Measurements from ENCODE around the gene MAT2B.

Gene MAT2B

DNA sequence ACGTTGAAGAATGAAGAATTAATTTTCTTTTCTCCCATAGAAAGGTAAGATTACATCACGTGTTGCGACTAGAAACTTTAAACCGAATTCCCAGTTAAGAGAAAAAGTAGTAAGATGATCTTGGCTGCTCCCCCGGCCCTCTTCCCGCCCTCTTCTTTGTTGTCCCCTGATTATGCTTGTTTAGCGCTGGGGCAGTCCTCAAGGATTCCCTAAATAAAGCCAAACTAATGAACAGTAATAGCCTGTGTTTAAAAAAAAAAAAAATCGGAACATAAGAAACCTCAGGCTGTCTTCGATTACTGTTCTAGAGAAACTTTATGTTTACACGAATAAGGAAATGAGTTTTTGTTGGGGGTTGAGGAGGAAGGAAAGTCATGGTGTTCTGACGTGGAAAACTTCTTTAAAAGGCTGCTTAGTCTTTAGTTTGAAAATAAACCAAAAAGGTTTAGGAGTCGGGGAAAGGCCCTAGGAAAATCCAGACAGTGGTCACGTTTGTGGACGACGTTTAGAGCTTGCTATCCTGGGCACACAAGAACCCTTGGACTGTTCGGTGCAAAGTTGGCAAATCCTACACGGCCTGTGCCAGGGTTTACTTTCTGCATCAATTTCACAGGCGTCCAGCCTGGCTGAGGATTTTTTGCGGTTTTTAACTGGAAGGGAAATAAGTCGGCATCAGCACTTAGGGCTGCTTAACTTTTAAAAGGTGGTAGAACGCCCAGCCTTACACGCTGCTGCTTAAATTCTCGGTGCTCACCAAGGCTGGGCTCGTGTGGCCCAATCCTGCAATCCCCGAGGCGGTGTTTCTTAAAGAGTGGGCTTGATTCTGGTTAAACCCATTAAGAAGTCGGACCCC, 1.1 kb upstream of the MAT2B start:
- peak overlapping the region; percentile 93 for H3K27ac ChIP-seq (ENCODE audit: low read depth, low read length)
- H3K27me3 ChIP-seq (ENCODE audit: insufficient read depth, low read length): no peaks in the 10 kb centered on the region
- 2% methylated on average over 26 of the region's 27 CpGs for WGBS
- 0 out of 2 replicates have a peak, but pooled peaks cover 4% of the 10 kb centered on the region for H3K36me3 ChIP-seq (ENCODE audit: insufficient read depth, low read length)
- H3K4me3 ChIP-seq (ENCODE audit: low read length): peak overlapping the region; percentile 88
- H3K4me1 ChIP-seq (ENCODE audit: insufficient read depth, low read length): peaks cover 33% of the 10 kb centered on the region
- H3K9ac ChIP-seq (ENCODE audit: low read depth, low read length): peak overlapping the region; percentile 94
- H3K9me3 ChIP-seq (ENCODE audit: insufficient read depth, low read depth, low read length): no peaks in the 10 kb centered on the region

DNA sequence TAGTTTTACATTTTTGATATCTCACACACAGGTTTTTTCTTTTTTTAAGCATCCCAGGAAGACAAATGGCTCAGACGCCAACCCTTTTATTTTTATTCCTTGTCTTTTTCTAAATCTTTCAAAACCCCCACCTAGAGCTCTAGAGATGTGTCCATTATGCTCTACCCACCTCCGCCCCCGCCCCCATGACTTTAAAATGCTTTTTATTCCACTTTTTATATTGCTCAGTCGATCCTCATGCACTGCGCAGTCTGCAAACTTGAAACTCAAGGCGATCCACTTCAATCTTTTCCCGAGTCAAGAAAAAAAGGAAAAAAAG, 411 bp upstream of the MAT2B start:
- peaks cover 39% of the 10 kb centered on the region for H3K4me1 ChIP-seq (ENCODE audit: insufficient read depth, low read length)

DNA sequence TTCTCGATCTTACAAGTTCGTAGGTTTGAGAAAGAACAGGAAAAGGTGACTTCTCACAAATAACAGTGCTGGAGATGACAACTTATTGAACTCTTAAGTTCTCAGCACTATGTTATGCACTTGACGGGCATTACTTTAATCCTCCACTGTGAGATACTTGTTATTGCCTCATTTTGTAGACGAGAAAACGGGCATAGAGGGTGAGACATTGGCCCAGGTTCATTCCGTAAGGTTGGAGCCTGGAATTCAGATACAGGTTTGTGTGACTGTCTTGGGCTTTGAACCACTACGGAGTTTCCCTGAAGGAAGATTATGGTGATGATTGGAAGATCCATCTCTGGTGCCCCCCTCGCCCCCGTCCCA, 657 bp downstream of the MAT2B start:
- Histone ChIP-seq H3K9me3 (ENCODE audit: insufficient read depth, low read depth, low read length) (no peaks in the 10 kb centered on the region), H3K27me3 (ENCODE audit: insufficient read depth, low read length) (no peaks in the 10 kb centered on the region), H3K27ac (ENCODE audit: low read depth, low read length) (peak overlapping the region; percentile 93), H3K36me3 (ENCODE audit: insufficient read depth, low read length) (0 out of 2 replicates have a peak, but pooled peaks cover 4% of the 10 kb centered on the region), H3K4me1 (ENCODE audit: insufficient read depth, low read length) (peaks cover 41% of the 10 kb centered on the region), H3K4me3 (ENCODE audit: low read length) (peak overlapping the region; percentile 88), H3K9ac (ENCODE audit: low read depth, low read length) (peak overlapping the region; percentile 94)
- WGBS: 4% methylated on average over 9 of the region's 9 CpGs

More for the DNA sequence above, 411 bp upstream of the MAT2B start:
- Histone ChIP-seq H3K9me3 (ENCODE audit: insufficient read depth, low read depth, low read length) (no peaks in the 10 kb centered on the region), H3K27ac (ENCODE audit: low read depth, low read length) (peak overlapping the region; percentile 93), H3K9ac (ENCODE audit: low read depth, low read length) (peak overlapping the region; percentile 94), H3K4me3 (ENCODE audit: low read length) (peak overlapping the region; percentile 88), H3K36me3 (ENCODE audit: insufficient read depth, low read length) (0 out of 2 replicates have a peak, but pooled peaks cover 4% of the 10 kb centered on the region), H3K27me3 (ENCODE audit: insufficient read depth, low read length) (no peaks in the 10 kb centered on the region)
- 2% methylated on average over 7 of the region's 7 CpGs for WGBS

DNA sequence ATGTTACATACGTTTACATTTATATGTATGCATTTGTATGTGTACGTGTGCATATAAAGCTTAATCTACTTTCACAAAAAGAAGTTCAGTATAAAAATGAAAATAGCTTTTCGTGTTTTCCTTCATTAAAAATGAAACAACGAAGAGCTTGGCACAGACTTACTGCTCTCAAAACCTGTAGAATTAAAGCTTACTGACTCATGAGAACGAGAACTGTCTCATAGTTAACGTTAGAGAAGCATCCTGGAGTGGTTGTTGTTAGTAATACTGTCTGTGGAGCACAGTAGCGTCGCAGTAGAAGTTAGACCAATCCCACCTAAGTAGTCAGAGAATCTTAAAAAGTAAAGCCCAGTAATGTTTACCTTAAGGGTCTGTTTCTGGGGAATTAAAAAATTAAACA, 1.3 kb downstream of the MAT2B start:
- H3K27ac ChIP-seq (ENCODE audit: low read depth, low read length): no peak overlapping the region
- H3K9ac ChIP-seq (ENCODE audit: low read depth, low read length): peak overlapping the region; percentile 94
- peaks cover 6% of the 10 kb centered on the region for H3K36me3 ChIP-seq (ENCODE audit: insufficient read depth, low read length)
- H3K4me1 ChIP-seq (ENCODE audit: insufficient read depth, low read length): peaks cover 41% of the 10 kb centered on the region
- H3K27me3 ChIP-seq (ENCODE audit: insufficient read depth, low read length): no peaks in the 10 kb centered on the region
- 49% methylated on average over 6 of the region's 8 CpGs for WGBS
- peak overlapping the region; percentile 88 for H3K4me3 ChIP-seq (ENCODE audit: low read length)
- no peaks in the 10 kb centered on the region for H3K9me3 ChIP-seq (ENCODE audit: insufficient read depth, low read depth, low read length)

DNA sequence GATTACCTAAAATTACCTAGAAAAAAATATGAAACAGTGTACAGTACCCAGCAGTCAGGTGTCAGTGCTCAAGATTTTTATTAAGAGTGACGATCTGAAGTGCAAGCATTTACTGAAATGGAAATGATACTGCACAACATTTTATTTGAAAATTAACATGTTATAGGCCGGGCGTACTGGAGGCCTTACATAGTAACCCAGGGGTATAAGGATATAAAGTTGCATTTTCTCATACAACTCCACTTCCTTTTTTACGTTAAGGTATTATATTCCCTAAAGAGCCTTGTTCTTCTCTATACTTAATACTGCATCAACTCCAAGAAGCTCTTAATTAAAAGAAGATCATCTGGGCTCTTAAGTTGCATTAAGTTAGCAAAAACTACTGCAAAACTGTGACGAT, 3.3 kb downstream of the MAT2B start:
- peaks cover 30% of the 10 kb centered on the region for H3K4me1 ChIP-seq (ENCODE audit: insufficient read depth, low read length)
- H3K4me3 ChIP-seq (ENCODE audit: low read length): peak overlapping the region; percentile 17; the same call in 1 of the 2 replicates
- H3K9me3 ChIP-seq (ENCODE audit: insufficient read depth, low read depth, low read length): no peaks in the 10 kb centered on the region
- no peak overlapping the region for H3K9ac ChIP-seq (ENCODE audit: low read depth, low read length)
- H3K27me3 ChIP-seq (ENCODE audit: insufficient read depth, low read length): no peaks in the 10 kb centered on the region
- peaks cover 26% of the 10 kb centered on the region for H3K36me3 ChIP-seq (ENCODE audit: insufficient read depth, low read length)
- no peak overlapping the region for H3K27ac ChIP-seq (ENCODE audit: low read depth, low read length)
- 98% methylated on average over 3 of the region's 5 CpGs for WGBS

DNA sequence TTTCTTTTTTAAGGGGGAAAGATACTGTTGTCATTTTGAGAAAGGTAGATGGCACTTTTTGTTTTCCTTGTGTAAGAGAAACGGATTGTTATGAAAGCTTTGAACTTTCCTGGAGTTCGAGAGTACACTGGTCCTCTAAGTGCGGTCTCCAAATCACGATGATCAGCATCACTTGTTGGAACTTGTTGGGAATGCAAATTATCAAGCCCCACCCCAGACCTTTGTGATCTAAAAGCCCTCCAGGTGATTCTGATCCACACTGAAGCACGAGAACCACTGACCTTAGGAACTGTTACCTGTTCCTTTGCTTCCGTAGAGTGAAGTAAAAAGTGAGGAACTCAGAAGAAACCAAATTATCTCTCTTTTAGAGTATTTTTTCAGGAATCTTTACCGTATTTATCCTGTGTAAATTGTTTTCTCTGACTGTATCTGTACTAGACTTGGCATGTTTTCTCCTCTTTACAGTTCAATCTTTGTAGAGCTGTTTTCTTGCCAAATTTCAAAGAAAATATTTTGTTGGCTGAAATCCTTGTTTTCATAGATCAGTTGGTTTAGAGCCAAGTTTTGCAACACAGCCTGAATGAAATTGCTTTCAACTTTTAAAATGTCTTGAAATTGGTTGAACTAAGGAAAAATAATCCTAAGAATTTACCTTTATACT, 4.0 kb downstream of the MAT2B start:
- Histone ChIP-seq H3K4me3 (ENCODE audit: low read length) (peak overlapping the region; percentile 17; the same call in 1 of the 2 replicates), H3K9ac (ENCODE audit: low read depth, low read length) (no peak overlapping the region), H3K27me3 (ENCODE audit: insufficient read depth, low read length) (no peaks in the 10 kb centered on the region), H3K9me3 (ENCODE audit: insufficient read depth, low read depth, low read length) (no peaks in the 10 kb centered on the region), H3K4me1 (ENCODE audit: insufficient read depth, low read length) (peaks cover 30% of the 10 kb centered on the region), H3K27ac (ENCODE audit: low read depth, low read length) (no peak overlapping the region), H3K36me3 (ENCODE audit: insufficient read depth, low read length) (peaks cover 33% of the 10 kb centered on the region)
- WGBS: 69% methylated on average over 6 of the region's 7 CpGs

DNA sequence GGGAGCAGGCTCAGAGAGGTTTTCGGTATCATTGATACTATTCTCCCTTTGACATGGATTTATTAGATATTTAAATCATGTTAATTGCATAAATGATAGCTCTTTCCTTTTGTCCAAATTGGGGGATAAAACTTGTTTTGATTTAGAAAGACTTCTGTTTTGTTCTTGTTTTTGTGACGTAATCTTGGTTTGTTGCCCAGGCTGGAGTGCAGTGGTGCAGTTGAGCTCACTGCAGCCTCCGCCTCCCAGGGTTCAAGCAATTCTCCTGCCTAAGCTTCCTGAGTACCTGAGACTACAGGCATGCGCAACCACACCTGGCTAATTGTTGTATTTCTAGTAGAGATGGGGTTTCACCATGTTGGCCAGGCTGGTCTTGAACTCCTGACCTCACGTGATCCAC, 7.1 kb downstream of the MAT2B start:
- WGBS: 95% methylated on average over 4 of the region's 5 CpGs
- peaks cover 64% of the 10 kb centered on the region for H3K36me3 ChIP-seq (ENCODE audit: insufficient read depth, low read length)
- H3K4me3 ChIP-seq (ENCODE audit: low read length): no peak overlapping the region
- H3K4me1 ChIP-seq (ENCODE audit: insufficient read depth, low read length): peaks cover 20% of the 10 kb centered on the region
- no peak overlapping the region for H3K27ac ChIP-seq (ENCODE audit: low read depth, low read length)
- H3K9me3 ChIP-seq (ENCODE audit: insufficient read depth, low read depth, low read length): no peaks in the 10 kb centered on the region
- H3K27me3 ChIP-seq (ENCODE audit: insufficient read depth, low read length): no peaks in the 10 kb centered on the region
- no peak overlapping the region for H3K9ac ChIP-seq (ENCODE audit: low read depth, low read length)

DNA sequence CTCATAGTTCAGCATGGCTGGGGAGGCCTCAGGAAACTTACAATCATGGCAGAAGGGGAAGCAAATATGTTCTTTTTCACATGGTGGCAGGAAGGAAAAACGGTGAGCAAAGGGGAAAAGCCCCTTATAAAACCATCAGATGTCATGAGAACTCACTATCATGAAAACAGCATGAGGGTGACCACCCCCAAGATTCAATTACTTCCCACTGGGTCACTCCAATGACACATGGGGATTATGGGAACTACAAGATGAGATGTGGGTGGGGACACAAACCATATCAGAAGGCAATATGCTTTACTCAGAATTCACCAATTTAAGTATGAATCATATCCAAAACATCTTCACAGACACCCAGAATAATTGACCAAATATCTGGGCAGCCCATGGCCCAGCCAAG, 19.7 kb downstream of the MAT2B start:
- no CpG with 5 or more reads among the region's 1 CpG for WGBS
- Histone ChIP-seq H3K27me3 (ENCODE audit: insufficient read depth, low read length) (no peaks in the 10 kb centered on the region), H3K36me3 (ENCODE audit: insufficient read depth, low read length) (peaks cover 20% of the 10 kb centered on the region)

DNA sequence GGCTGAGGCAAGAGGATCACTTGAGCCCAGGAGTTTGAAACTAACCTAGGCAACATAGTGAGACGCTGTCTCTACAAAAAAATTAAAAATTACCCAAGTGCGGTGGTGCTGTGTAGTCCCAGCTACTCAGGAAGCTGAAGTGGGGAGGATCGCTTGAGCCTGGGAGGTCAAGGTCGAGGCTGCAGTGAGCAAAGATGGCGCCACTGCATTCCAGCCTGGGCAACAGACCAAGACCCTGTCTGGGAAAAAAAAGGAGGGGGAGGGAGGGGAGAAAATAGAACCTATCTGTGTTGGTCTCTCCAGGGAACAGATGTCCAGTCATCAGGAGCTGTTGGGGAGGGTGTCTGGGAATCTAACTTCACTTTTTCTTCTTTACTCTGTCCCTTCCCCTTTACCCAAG, 24.3 kb downstream of the MAT2B start:
- Histone ChIP-seq H3K9ac (ENCODE audit: low read depth, low read length) (no peak overlapping the region), H3K27ac (ENCODE audit: low read depth, low read length) (no peak overlapping the region), H3K4me3 (ENCODE audit: low read length) (no peak overlapping the region), H3K27me3 (ENCODE audit: insufficient read depth, low read length) (no peaks in the 10 kb centered on the region), H3K4me1 (ENCODE audit: insufficient read depth, low read length) (peaks cover 34% of the 10 kb centered on the region), H3K36me3 (ENCODE audit: insufficient read depth, low read length) (no peaks in the 10 kb centered on the region; the same call in 1 of the 2 replicates), H3K9me3 (ENCODE audit: insufficient read depth, low read depth, low read length) (no peaks in the 10 kb centered on the region)
- 94% methylated on average over 5 of the region's 5 CpGs for WGBS

More for the DNA sequence above, 19.7 kb downstream of the MAT2B start:
- no peak overlapping the region for H3K9ac ChIP-seq (ENCODE audit: low read depth, low read length)
- H3K4me1 ChIP-seq (ENCODE audit: insufficient read depth, low read length): no peaks in the 10 kb centered on the region
- H3K4me3 ChIP-seq (ENCODE audit: low read length): no peak overlapping the region
- no peak overlapping the region for H3K27ac ChIP-seq (ENCODE audit: low read depth, low read length)
- no peaks in the 10 kb centered on the region for H3K9me3 ChIP-seq (ENCODE audit: insufficient read depth, low read depth, low read length)

DNA sequence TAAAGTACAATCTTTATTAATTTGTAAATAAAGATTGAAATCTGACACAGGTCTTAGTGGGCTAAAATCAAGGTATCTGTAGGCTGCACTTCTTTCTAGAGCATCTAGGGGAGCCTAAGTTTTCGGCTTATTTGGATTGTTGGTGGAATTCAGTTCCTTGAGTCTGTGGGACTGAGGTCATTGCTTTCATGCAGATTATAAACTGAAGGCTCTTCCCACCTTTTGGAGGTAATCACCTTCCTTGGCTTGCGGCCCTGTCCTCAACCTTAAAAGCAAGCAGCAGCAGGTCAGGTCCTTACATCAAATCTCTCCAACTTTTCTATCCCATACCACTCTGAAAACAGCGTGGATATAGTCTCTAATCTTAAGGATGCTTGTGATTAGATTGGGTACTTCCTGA, 25.9 kb downstream of the MAT2B start:
- Histone ChIP-seq H3K9me3 (ENCODE audit: insufficient read depth, low read depth, low read length) (no peaks in the 10 kb centered on the region), H3K4me1 (ENCODE audit: insufficient read depth, low read length) (peaks cover 43% of the 10 kb centered on the region), H3K27ac (ENCODE audit: low read depth, low read length) (no peak overlapping the region), H3K27me3 (ENCODE audit: insufficient read depth, low read length) (no peaks in the 10 kb centered on the region), H3K4me3 (ENCODE audit: low read length) (no peak overlapping the region), H3K9ac (ENCODE audit: low read depth, low read length) (no peak overlapping the region), H3K36me3 (ENCODE audit: insufficient read depth, low read length) (no peaks in the 10 kb centered on the region)
- WGBS: 64% methylated on average over 2 of the region's 3 CpGs

Measured in HUES64 (cell line).